MM.1S (cell line): Measurements from ENCODE around the gene ALDH9A1.

ENCODE experiments used
- EZH2 ChIP-seq: fragments of 300-600 bp; sonication (generic); optimal IDR thresholded peaks from 2 replicates; pipeline ENCODE3; 2017; ENCODE audit warnings: low read depth, mild to moderate bottlenecking, antibody characterized with exemption, low read length, mixed read lengths
- TF ChIP-seq, protein P1 (sequence below): fragments of 300-600 bp; sonication (generic); IDR thresholded peaks from 2 replicates; pipeline ENCODE4 v1.5.1; 2016; ENCODE audit warnings: antibody characterized with exemption, low read length, mixed read lengths

DNA sequence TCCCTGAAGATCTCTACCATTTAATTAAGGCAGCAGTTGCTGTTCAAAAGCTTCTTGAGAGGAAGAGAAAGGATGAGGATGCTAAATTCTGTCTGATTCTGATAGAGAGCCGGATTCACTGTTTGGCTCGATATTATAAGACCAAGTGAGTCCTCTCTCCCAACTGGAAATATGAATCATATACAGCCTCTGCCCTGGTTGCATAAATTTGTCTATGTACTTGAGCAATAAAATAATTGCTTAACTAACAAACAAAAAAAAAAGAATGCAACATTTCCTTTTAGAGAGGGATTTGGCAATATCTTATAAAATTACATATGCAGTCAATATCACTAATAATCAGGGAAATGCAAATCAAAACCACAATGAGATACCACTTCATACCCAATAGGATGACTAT, 26.8 kb downstream of the ALDH9A1 start:
- TF ChIP-seq EZH2, result no peak
- TF ChIP-seq, protein P1, sequence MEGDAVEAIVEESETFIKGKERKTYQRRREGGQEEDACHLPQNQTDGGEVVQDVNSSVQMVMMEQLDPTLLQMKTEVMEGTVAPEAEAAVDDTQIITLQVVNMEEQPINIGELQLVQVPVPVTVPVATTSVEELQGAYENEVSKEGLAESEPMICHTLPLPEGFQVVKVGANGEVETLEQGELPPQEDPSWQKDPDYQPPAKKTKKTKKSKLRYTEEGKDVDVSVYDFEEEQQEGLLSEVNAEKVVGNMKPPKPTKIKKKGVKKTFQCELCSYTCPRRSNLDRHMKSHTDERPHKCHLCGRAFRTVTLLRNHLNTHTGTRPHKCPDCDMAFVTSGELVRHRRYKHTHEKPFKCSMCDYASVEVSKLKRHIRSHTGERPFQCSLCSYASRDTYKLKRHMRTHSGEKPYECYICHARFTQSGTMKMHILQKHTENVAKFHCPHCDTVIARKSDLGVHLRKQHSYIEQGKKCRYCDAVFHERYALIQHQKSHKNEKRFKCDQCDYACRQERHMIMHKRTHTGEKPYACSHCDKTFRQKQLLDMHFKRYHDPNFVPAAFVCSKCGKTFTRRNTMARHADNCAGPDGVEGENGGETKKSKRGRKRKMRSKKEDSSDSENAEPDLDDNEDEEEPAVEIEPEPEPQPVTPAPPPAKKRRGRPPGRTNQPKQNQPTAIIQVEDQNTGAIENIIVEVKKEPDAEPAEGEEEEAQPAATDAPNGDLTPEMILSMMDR, result no peak
